Suprapubic skin (tissue), 3 donors: ENCODE results near the gene HOXB2.

Experiments used
- EP300 ChIP-seq: sonication (generic); formaldehyde crosslinking; IDR thresholded peaks from one replicate; pipeline ENCODE4 v1.6.1; 2017; ENCODE audit warnings: antibody characterized with exemption
- TF ChIP-seq, protein P1 (sequence below), 2 donors: fragments of 200-600 bp in 1 of 2; fragments of 450-650 bp in 1 of 2; sonication (generic) in 1 of 2; IDR thresholded peaks; one replicate each; pipeline ENCODE4 v1.5.1; 2016 to 2019; ENCODE audit warnings: antibody characterized with exemption in 2 of 2, mild to moderate bottlenecking in 1 of 2, moderate library complexity in 1 of 2

DNA sequence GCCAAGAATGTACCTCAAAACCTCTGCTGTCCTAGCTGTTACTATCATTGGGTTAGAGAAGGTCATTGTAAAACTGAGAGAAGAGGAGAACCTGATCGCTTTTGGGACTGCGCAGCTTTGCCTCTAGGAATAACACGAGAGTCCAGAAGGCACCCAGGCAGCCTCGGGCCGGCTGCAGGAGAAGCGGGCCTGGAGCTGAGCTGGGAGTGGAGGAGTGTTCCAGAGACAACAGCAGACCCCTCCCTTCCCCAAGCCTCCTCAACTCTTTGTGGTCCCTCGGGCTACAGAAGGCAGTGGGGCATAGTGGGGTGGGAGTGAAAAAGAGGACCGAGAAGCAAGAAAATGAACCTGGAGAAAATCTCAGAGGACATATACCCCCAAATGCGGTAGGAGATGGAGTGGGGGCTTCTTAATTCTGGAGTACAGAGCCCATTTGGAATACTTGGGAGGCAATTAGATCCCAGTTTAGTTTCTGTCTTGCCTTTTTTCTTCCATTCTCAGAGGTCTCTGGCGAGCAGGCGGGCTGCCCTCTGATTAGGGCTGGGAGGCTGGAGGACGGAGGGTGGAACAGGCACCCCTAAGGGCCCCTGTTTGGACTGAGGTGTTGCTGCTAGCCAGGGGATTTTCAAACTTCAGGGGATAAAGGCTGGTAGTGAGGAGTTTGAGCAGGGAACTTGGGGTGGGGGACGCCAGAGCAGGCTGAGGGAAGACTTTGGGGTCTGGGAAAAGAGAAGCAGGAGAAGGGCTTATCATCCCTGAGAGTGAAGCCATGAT lies 13.3 kb upstream of the HOXB2 start:
- TF ChIP-seq, protein P1, sequence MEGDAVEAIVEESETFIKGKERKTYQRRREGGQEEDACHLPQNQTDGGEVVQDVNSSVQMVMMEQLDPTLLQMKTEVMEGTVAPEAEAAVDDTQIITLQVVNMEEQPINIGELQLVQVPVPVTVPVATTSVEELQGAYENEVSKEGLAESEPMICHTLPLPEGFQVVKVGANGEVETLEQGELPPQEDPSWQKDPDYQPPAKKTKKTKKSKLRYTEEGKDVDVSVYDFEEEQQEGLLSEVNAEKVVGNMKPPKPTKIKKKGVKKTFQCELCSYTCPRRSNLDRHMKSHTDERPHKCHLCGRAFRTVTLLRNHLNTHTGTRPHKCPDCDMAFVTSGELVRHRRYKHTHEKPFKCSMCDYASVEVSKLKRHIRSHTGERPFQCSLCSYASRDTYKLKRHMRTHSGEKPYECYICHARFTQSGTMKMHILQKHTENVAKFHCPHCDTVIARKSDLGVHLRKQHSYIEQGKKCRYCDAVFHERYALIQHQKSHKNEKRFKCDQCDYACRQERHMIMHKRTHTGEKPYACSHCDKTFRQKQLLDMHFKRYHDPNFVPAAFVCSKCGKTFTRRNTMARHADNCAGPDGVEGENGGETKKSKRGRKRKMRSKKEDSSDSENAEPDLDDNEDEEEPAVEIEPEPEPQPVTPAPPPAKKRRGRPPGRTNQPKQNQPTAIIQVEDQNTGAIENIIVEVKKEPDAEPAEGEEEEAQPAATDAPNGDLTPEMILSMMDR (IDR thresholded peaks at IDR 0.05): no peak
- no peak for TF ChIP-seq EP300
